GM18867 (cell line): ENCODE results near the gene SBK1.
"Not testable (repeated sequence)": the region's sequence is repeated elsewhere in the genome, so short reads cannot be mapped to it uniquely, and the experiment has no call there.

Experiments
- ATAC-seq: cut with Tn5 transposase; IDR thresholded peaks from one replicate; pipeline ENCODE4 v1.9.1; 2021; ENCODE audit warnings: mild to moderate bottlenecking, moderate library complexity; ENCODE audit not compliant: unreplicated experiment

SBK1 gene

GRCh38 chr16:28291651-28292626, at the start of gene SBK1:
TSS of gene SBK1 (plus strand) at chr16:28292525. CDS start at chr16:28317392, 24,867 bp downstream.
- ATAC-seq: peak; percentile 91

GRCh38 chr16:28249483-28249882, 42.8 kb upstream of the SBK1 start:
- not testable (repeated sequence) for ATAC-seq

- no peak for ATAC-seq
Observed at GRCh38 chr16:28250999-28251398, 41.3 kb upstream of the SBK1 start.

- ATAC-seq: no peak
Observed at GRCh38 chr16:28254158-28254557, 38.2 kb upstream of the SBK1 start.

GRCh38 chr16:28255838-28256237, 36.5 kb upstream of the SBK1 start:
- no peak for ATAC-seq

GRCh38 chr16:28257256-28257655, 35.1 kb upstream of the SBK1 start:
- ATAC-seq: no peak

GRCh38 chr16:28258567-28258966, 33.8 kb upstream of the SBK1 start:
- ATAC-seq: no peak

GRCh38 chr16:28259091-28259780, 33.1 kb upstream of the SBK1 start:
- ATAC-seq: no peak

- no peak for ATAC-seq
Observed at GRCh38 chr16:28259781-28260150, 32.6 kb upstream of the SBK1 start.

- ATAC-seq: no peak
Observed at GRCh38 chr16:28260193-28260592, 32.1 kb upstream of the SBK1 start.

GRCh38 chr16:28261942-28262341, 30.4 kb upstream of the SBK1 start:
- ATAC-seq: no peak

GRCh38 chr16:28263305-28263704, 29.0 kb upstream of the SBK1 start:
- no peak for ATAC-seq

- no peak for ATAC-seq
Observed at GRCh38 chr16:28264656-28265055, 27.7 kb upstream of the SBK1 start.

- ATAC-seq: no peak
Observed at GRCh38 chr16:28265822-28266221, 26.5 kb upstream of the SBK1 start.

GRCh38 chr16:28267356-28267755, 25.0 kb upstream of the SBK1 start:
- no peak for ATAC-seq

GRCh38 chr16:28273511-28273910, 18.8 kb upstream of the SBK1 start:
- no peak for ATAC-seq

- ATAC-seq: no peak
Observed at GRCh38 chr16:28274676-28275075, 17.6 kb upstream of the SBK1 start.

- ATAC-seq: no peak
Observed at GRCh38 chr16:28276301-28276700, 16.0 kb upstream of the SBK1 start.

GRCh38 chr16:28277537-28278388, 14.6 kb upstream of the SBK1 start:
- ATAC-seq: peak; percentile 44

GRCh38 chr16:28279006-28279405, 13.3 kb upstream of the SBK1 start:
- ATAC-seq: no peak
